OCI-LY1 (cell line): Measurements from ENCODE around the gene DOCK10.

Experiments used
- EZH2 ChIP-seq: fragments of 200-600 bp; sonication (generic), shearing (Covaris generic); IDR thresholded peaks from 2 replicates; pipeline ENCODE4 v1.8.0; 2017; ENCODE audit warnings: borderline replicate concordance, mixed run types, mild to moderate bottlenecking, antibody characterized with exemption, low read length, moderate library complexity, mixed read lengths
- TF ChIP-seq, protein P1 (sequence below): fragments of 200-600 bp; sonication (generic), shearing (Covaris generic); IDR thresholded peaks from 2 replicates; pipeline ENCODE4 v1.5.1; 2017; ENCODE audit warnings: mild to moderate bottlenecking, antibody characterized with exemption, low read length, moderate library complexity, mixed read lengths

DNA sequence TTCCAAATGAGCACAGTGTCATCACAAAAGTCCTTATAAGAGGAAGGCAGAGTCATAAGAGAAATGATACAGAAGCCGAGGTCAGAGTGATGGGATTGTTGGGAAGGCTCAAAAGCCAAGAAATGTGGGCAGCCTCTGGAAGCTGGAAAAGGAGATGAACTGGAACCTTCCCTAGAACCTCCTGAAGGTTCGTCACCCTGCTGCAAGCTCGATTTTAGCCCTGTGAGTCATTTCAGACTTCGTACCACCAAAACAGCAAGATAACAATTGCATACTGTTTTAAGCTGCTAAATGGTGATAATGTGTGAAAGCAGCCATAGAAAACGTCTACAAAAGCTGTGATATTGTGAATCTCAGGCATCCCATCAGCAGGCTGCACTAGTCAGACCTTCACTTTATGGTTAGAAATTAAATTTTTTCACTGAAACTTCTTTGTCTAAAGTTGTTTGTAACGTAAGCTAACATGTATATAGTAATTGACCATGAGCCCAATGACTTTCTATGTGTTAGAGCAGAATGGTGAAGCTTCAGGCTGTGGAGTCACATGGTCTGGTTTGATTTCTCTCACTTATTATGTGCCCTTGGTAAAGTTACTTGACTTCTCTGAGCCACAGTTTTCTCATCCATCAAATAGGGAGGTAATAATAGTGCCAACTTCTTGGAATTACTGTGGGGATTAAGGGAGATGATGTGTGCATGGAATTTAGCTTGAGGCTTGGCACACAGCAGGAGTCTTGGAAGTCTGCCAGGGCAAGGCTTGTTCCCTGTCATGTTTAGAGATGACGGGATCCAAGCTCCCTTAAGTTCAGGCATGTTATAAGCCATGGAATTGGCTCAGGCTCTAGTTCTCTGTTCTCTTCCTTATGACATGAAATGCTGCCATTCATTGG lies 194.1 kb downstream of the DOCK10 start:
- TF ChIP-seq, protein P1, sequence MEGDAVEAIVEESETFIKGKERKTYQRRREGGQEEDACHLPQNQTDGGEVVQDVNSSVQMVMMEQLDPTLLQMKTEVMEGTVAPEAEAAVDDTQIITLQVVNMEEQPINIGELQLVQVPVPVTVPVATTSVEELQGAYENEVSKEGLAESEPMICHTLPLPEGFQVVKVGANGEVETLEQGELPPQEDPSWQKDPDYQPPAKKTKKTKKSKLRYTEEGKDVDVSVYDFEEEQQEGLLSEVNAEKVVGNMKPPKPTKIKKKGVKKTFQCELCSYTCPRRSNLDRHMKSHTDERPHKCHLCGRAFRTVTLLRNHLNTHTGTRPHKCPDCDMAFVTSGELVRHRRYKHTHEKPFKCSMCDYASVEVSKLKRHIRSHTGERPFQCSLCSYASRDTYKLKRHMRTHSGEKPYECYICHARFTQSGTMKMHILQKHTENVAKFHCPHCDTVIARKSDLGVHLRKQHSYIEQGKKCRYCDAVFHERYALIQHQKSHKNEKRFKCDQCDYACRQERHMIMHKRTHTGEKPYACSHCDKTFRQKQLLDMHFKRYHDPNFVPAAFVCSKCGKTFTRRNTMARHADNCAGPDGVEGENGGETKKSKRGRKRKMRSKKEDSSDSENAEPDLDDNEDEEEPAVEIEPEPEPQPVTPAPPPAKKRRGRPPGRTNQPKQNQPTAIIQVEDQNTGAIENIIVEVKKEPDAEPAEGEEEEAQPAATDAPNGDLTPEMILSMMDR, result no peak
- no peak for TF ChIP-seq EZH2
